OCI-LY1 (cell line): ENCODE results near the gene IRF1.

Source experiments
- H2AFZ ChIP-seq: fragments of 200-600 bp; sonication (generic), shearing (Covaris generic); 2 replicates; pipeline ENCODE4 v1.6.0; 2014; ENCODE audit warnings: antibody characterized with exemption, mild to moderate bottlenecking, low read length
- H3F3A ChIP-seq: fragments of 200-600 bp; sonication (generic), shearing (Covaris generic); 2 replicates; pipeline ENCODE4 v1.6.0; 2014; ENCODE audit warnings: mild to moderate bottlenecking, antibody characterized with exemption, low read length, moderate library complexity; ENCODE audit not compliant: insufficient read depth
- H3K27ac ChIP-seq: fragments of 200-600 bp; sonication (generic); 2 replicates; pipeline ENCODE4 v1.5.1; 2014; ENCODE audit warnings: low read length, mixed run types, mild to moderate bottlenecking, low read depth; ENCODE audit not compliant: poor library complexity, severe bottlenecking
- H3K27me3 ChIP-seq: fragments of 200-600 bp; sonication (generic); 2 replicates; pipeline ENCODE4 v1.6.0; 2014; ENCODE audit warnings: antibody characterized with exemption, mild to moderate bottlenecking, low read length, moderate library complexity; ENCODE audit not compliant: insufficient read depth
- H3K36me3 ChIP-seq: fragments of 200-600 bp; sonication (generic); 2 replicates; pipeline ENCODE4 v1.6.1; 2014; ENCODE audit warnings: mild to moderate bottlenecking, antibody characterized with exemption, low read length, moderate library complexity, mixed read lengths; ENCODE audit not compliant: insufficient read depth
- H3K4me1 ChIP-seq: fragments of 200-600 bp; sonication (generic); 2 replicates; pipeline ENCODE4 v1.5.1; 2014; ENCODE audit warnings: mild to moderate bottlenecking, low read length, moderate library complexity; ENCODE audit not compliant: insufficient read depth, severe bottlenecking
- H3K4me2 ChIP-seq: fragments of 200-600 bp; sonication (generic), shearing (Covaris generic); 2 replicates; pipeline ENCODE4 v1.6.1; 2014; ENCODE audit warnings: low read length
- H3K4me3 ChIP-seq: fragments of 200-600 bp; sonication (generic); 2 replicates; pipeline ENCODE4 v1.5.1; 2014; ENCODE audit warnings: low read length, low read depth, mild to moderate bottlenecking, mixed read lengths; ENCODE audit not compliant: poor library complexity, severe bottlenecking
- H3K79me2 ChIP-seq: fragments of 200-600 bp; shearing (Covaris generic); 2 replicates; pipeline ENCODE4 v1.6.1; 2016; ENCODE audit warnings: mixed run types, low read length, mixed read lengths; ENCODE audit not compliant: insufficient read depth
- H3K9ac ChIP-seq: fragments of 200-600 bp; sonication (generic), shearing (Covaris generic); 2 replicates; pipeline ENCODE4 v1.6.1; 2014; ENCODE audit warnings: mild to moderate bottlenecking, low read length, mixed read lengths
- H3K9me2 ChIP-seq: fragments of 200-600 bp; sonication (generic), shearing (Covaris generic); 2 replicates; pipeline ENCODE4 v1.6.1; 2014; ENCODE audit warnings: low read depth, mild to moderate bottlenecking, low read length, mixed read lengths
- H3K9me3 ChIP-seq: fragments of 200-600 bp; shearing (Covaris generic); 2 replicates; pipeline ENCODE4 v1.6.1; 2014; ENCODE audit warnings: low read length, mixed read lengths
- H4K20me1 ChIP-seq: fragments of 200-600 bp; sonication (generic), shearing (Covaris generic); 2 replicates; pipeline ENCODE4 v1.6.0; 2016; ENCODE audit warnings: mild to moderate bottlenecking, low read length; ENCODE audit not compliant: insufficient read depth
- EZH2 ChIP-seq: fragments of 200-600 bp; sonication (generic), shearing (Covaris generic); IDR thresholded peaks from 2 replicates; pipeline ENCODE4 v1.8.0; 2017; ENCODE audit warnings: borderline replicate concordance, mixed run types, mild to moderate bottlenecking, antibody characterized with exemption, low read length, moderate library complexity, mixed read lengths
- TF ChIP-seq, protein P1 (sequence below): fragments of 200-600 bp; sonication (generic), shearing (Covaris generic); IDR thresholded peaks from 2 replicates; pipeline ENCODE4 v1.5.1; 2017; ENCODE audit warnings: mild to moderate bottlenecking, antibody characterized with exemption, low read length, moderate library complexity, mixed read lengths

IRF1 gene

GRCh38 chr5:132471151-132471907 lies 19.2 kb downstream of the IRF1 start:
- Histone ChIP-seq H3K4me2 (no peak overlapping the region), H3K9ac (no peak overlapping the region), H3K9me3 (no peaks in the 10 kb centered on the region), H4K20me1 (no peaks in the 10 kb centered on the region), H3K36me3 (no peaks in the 10 kb centered on the region), H3F3A (no peaks in the 10 kb centered on the region), H3K4me1 (peaks cover 33% of the 10 kb centered on the region), H3K4me3 (no peak overlapping the region), H3K79me2 (no peaks in the 10 kb centered on the region), H2AFZ (no peak overlapping the region), H3K27me3 (no peaks in the 10 kb centered on the region), H3K9me2 (no peaks in the 10 kb centered on the region), H3K27ac (no peak overlapping the region)
- no peak for TF ChIP-seq EZH2
- TF ChIP-seq, protein P1, sequence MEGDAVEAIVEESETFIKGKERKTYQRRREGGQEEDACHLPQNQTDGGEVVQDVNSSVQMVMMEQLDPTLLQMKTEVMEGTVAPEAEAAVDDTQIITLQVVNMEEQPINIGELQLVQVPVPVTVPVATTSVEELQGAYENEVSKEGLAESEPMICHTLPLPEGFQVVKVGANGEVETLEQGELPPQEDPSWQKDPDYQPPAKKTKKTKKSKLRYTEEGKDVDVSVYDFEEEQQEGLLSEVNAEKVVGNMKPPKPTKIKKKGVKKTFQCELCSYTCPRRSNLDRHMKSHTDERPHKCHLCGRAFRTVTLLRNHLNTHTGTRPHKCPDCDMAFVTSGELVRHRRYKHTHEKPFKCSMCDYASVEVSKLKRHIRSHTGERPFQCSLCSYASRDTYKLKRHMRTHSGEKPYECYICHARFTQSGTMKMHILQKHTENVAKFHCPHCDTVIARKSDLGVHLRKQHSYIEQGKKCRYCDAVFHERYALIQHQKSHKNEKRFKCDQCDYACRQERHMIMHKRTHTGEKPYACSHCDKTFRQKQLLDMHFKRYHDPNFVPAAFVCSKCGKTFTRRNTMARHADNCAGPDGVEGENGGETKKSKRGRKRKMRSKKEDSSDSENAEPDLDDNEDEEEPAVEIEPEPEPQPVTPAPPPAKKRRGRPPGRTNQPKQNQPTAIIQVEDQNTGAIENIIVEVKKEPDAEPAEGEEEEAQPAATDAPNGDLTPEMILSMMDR: no peak

DNA sequence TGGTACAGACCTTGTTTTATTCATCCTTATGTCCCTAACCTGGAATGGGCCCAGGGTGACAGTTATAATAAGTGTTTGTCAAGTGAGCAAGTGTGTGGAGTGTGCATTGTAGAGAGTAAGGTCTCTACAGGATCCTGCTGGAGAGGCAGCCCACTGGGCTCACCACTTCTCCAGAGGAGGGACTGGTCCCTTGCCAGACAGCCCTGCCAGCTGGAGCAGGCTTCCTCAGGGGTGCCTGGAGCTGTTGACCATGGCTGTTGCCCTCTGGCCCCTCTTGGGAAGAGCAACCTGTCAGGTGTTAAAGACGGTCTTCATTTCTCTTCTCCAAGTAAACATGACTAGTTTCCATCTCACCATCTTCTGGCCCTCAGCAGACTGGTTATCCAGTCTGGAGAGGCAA lies 20.0 kb downstream of the IRF1 start:
- H3K4me3 ChIP-seq: no peak overlapping the region
- H3F3A ChIP-seq: no peaks in the 10 kb centered on the region
- no peaks in the 10 kb centered on the region for H3K79me2 ChIP-seq
- H2AFZ ChIP-seq: no peak overlapping the region
- no peak for TF ChIP-seq EZH2
- TF ChIP-seq, protein P1: no peak
- H3K27ac ChIP-seq: no peak overlapping the region
- H3K4me2 ChIP-seq: no peak overlapping the region
- no peaks in the 10 kb centered on the region for H3K36me3 ChIP-seq
- no peaks in the 10 kb centered on the region for H3K9me3 ChIP-seq
- no peaks in the 10 kb centered on the region for H3K9me2 ChIP-seq
- H3K27me3 ChIP-seq: no peaks in the 10 kb centered on the region
- H4K20me1 ChIP-seq: no peaks in the 10 kb centered on the region
- H3K4me1 ChIP-seq: peaks cover 39% of the 10 kb centered on the region
- H3K9ac ChIP-seq: no peak overlapping the region

DNA sequence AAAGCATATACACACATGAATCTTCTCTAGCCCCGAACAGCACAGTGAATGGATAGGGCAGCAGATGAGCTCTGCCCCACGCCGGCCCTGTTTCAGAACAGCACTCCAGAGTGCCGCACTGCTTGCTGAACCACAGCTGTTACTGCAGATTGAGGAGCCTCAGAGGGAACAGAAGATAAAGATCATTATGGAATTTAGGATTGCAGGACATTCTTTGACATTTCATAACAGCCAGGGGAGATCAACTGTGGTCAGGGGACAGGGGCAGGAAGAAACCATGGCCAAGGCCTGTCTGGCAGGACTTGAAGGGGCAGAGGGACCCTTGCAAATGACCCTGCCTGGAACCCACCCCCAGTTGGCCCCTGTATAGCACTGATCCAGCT lies 20.6 kb downstream of the IRF1 start:
- peaks cover 43% of the 10 kb centered on the region for H3K4me1 ChIP-seq
- TF ChIP-seq, protein P1: no peak
- no peak for TF ChIP-seq EZH2
- no peaks in the 10 kb centered on the region for H4K20me1 ChIP-seq
- no peak overlapping the region for H3K9ac ChIP-seq
- H3K27ac ChIP-seq: no peak overlapping the region
- H3K9me3 ChIP-seq: no peaks in the 10 kb centered on the region
- no peaks in the 10 kb centered on the region for H3K27me3 ChIP-seq
- no peaks in the 10 kb centered on the region for H3F3A ChIP-seq
- H3K9me2 ChIP-seq: no peaks in the 10 kb centered on the region
- H3K4me3 ChIP-seq: no peak overlapping the region
- H3K36me3 ChIP-seq: no peaks in the 10 kb centered on the region
- H3K79me2 ChIP-seq: no peaks in the 10 kb centered on the region
- H2AFZ ChIP-seq: no peak overlapping the region
- no peak overlapping the region for H3K4me2 ChIP-seq
